ENCODE data around the gene CYB5B. TPM values are rescaled to one million over a fixed set of nuclear protein-coding genes. Genes with fewer than 3 reads are reported as not detected.

The CYB5B gene
- total and polyA plus RNA-seq, 5 donors from 2014 or later = 52.7 to 213 (median 187) TPM

Other genes with a start within 250 kb of the CYB5B start
- 25.9 TPM for gene SNTB2, start 237.5 kb upstream of the CYB5B start, total RNA-seq
- 10 to 100 TPM in 1 of 4 donors, 1 to 10 TPM in 3; 5.9 to 17.4 (median 7.7) TPM for gene SNTB2, start 237.5 kb upstream of the CYB5B start, polyA plus RNA-seq
- gene VPS4A, start 113.3 kb upstream of the CYB5B start, total RNA-seq = 48.0 TPM
- gene VPS4A, start 113.3 kb upstream of the CYB5B start, polyA plus RNA-seq = 10 to 100 TPM; 26.8 to 35.2 (median 34.4) TPM
- 4.9 TPM for gene PDF, start 94.0 kb upstream of the CYB5B start, total RNA-seq
- 10 to 100 TPM in 2 of 4 donors, 1 to 10 TPM in 2; 8.7 to 15.7 (median 10.0) TPM for gene PDF, start 94.0 kb upstream of the CYB5B start, polyA plus RNA-seq
- 23.2 TPM for gene COG8, start 85.1 kb upstream of the CYB5B start, total RNA-seq
- gene COG8, start 85.1 kb upstream of the CYB5B start, polyA plus RNA-seq = 10 to 100 TPM; 34.0 to 39.0 (median 36.8) TPM
- gene NIP7, start 84.8 kb upstream of the CYB5B start, total RNA-seq = 31.4 TPM
- gene NIP7, start 84.8 kb upstream of the CYB5B start, polyA plus RNA-seq = 10 to 100 TPM; 22.2 to 30.6 (median 23.7) TPM
- gene TMED6, start 72.8 kb upstream of the CYB5B start, total RNA-seq = 1.8 TPM
- under 1 TPM in 2 of 4 donors, not detected in 2; 0.20 to 0.26 TPM for gene TMED6, start 72.8 kb upstream of the CYB5B start, polyA plus RNA-seq
- 36.8 TPM for gene TERF2, start 38.6 kb upstream of the CYB5B start, total RNA-seq
- 10 to 100 TPM; 23.7 to 28.0 (median 27.8) TPM for gene TERF2, start 38.6 kb upstream of the CYB5B start, polyA plus RNA-seq
- 57.6 TPM for gene NFAT5, start 141.3 kb downstream of the CYB5B start, total RNA-seq
- 10 to 100 TPM in 2 of 4 donors, 1 to 10 TPM in 2; 7.0 to 12.0 (median 10.0) TPM for gene NFAT5, start 141.3 kb downstream of the CYB5B start, polyA plus RNA-seq